Nephron progenitor cell (in vitro differentiated cells): Measurements from ENCODE around the gene ATP8B3.

ENCODE experiments used
- DNase-seq: peaks from one replicate; pipeline ENCODE4 v3.0.0; 2021
- H3K27ac Mint-ChIP-seq: 2 replicates; pipeline ENCODE4 v1.8.0; 2021; ENCODE audit warnings: mild to moderate bottlenecking, moderate library complexity, mixed read lengths
- H3K27me3 Mint-ChIP-seq: 2 replicates; pipeline ENCODE4 v1.8.0; 2021; ENCODE audit warnings: mild to moderate bottlenecking, low read depth, mixed read lengths; ENCODE audit not compliant: poor library complexity
- H3K36me3 Mint-ChIP-seq: 2 replicates; pipeline ENCODE4 v1.8.0; 2021; ENCODE audit warnings: low read depth, mixed read lengths
- H3K4me1 Mint-ChIP-seq: 2 replicates; pipeline ENCODE4 v1.8.0; 2021; ENCODE audit warnings: mixed read lengths
- H3K4me3 Mint-ChIP-seq: 2 replicates; pipeline ENCODE4 v1.8.0; 2021; ENCODE audit warnings: mild to moderate bottlenecking, moderate library complexity, mixed read lengths
- H3K9me3 Mint-ChIP-seq: 2 replicates; pipeline ENCODE4 v1.8.0; 2021; ENCODE audit warnings: mild to moderate bottlenecking, moderate library complexity, mixed read lengths
- TF ChIP-seq, protein P1 (sequence below): fragments of 200-600 bp; sonication (generic); IDR thresholded peaks from 2 replicates; pipeline ENCODE4 v1.5.0; 2021; ENCODE audit warnings: antibody characterized with exemption

Gene ATP8B3

DNA sequence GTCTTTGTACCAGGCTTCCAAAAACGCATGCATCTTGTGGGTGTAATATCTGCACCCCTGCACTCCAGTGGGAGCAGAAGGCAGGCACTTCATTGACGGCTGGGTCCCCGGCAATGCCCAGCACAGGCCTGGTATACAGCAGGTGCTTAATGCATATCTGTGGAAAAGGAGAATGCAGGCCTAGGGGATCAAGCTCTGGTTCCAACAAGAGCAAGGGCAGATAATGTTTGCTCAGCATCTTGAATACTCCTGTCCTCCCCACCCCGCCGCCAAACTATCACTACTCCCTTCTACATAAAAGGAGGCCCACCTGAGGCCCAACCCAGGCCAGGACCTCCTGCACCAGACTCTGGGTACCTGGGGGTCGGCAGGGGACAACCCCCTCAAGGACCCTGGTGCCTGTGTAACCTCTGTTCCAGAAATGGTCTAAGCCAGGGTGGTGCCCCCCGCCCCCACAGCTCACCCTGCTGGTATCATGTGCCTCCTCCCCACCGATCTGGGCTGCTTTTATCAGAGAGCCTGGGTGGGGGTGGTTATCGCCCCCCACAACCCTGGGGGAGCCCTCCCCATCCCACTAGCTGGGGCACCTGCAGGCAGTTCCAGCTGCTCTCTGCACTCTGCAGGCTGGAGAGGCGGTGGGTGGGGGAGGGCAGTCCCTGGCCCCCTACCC is 46.5 kb upstream of the ATP8B3 start:
- Mint-ChIP-seq H3K4me1 (peaks cover 44% of the 10 kb centered on the region), H3K27ac (no peak overlapping the region)

DNA sequence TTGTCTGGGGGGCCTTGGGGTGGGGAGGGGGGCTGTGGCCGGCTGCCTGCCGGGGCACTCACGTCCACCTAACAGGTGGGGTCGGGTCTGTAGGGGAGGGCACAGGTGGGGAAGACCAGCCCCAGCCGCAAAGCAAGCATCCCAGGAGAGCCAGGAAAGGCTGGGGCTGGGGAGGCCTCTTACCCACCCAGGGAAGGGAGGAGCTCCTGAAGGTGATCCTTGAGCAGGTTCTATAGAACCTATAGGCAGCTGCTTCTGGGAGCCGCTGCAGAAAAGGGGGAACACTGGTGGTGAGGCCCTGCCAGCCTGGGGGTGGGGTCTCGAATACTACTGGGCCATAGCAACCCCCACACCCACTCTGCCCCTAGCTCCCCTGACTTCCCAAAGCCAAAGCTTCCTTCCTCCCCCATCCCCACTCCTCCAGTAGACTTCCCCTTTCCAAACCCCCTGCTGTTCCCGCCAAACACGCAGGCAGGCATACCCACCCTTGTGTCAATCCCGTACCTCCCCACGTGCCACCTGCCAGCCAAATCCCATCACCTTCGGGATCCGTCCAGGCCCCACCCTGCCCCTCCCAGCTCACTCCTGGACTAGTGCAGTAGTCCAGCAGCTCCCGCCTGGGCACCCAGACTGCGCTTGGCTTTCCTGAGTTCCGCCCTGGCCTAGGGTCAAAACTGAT is 45.7 kb upstream of the ATP8B3 start:
- TF ChIP-seq, protein P1, sequence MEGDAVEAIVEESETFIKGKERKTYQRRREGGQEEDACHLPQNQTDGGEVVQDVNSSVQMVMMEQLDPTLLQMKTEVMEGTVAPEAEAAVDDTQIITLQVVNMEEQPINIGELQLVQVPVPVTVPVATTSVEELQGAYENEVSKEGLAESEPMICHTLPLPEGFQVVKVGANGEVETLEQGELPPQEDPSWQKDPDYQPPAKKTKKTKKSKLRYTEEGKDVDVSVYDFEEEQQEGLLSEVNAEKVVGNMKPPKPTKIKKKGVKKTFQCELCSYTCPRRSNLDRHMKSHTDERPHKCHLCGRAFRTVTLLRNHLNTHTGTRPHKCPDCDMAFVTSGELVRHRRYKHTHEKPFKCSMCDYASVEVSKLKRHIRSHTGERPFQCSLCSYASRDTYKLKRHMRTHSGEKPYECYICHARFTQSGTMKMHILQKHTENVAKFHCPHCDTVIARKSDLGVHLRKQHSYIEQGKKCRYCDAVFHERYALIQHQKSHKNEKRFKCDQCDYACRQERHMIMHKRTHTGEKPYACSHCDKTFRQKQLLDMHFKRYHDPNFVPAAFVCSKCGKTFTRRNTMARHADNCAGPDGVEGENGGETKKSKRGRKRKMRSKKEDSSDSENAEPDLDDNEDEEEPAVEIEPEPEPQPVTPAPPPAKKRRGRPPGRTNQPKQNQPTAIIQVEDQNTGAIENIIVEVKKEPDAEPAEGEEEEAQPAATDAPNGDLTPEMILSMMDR: no peak
- no peak overlapping the region for H3K4me3 Mint-ChIP-seq
- H3K9me3 Mint-ChIP-seq: no peaks in the 10 kb centered on the region
- no peak overlapping the region for H3K27ac Mint-ChIP-seq
- DNase-seq: no peak
- H3K4me1 Mint-ChIP-seq: peaks cover 49% of the 10 kb centered on the region
- peaks cover 44% of the 10 kb centered on the region for H3K27me3 Mint-ChIP-seq
- no peaks in the 10 kb centered on the region for H3K36me3 Mint-ChIP-seq

More for the DNA sequence above, 46.5 kb upstream of the ATP8B3 start:
- TF ChIP-seq, protein P1: no peak
- no peak overlapping the region for H3K4me3 Mint-ChIP-seq
- DNase-seq: no peak
- no peaks in the 10 kb centered on the region for H3K9me3 Mint-ChIP-seq
- peaks cover 46% of the 10 kb centered on the region for H3K27me3 Mint-ChIP-seq
- H3K36me3 Mint-ChIP-seq: no peaks in the 10 kb centered on the region

DNA sequence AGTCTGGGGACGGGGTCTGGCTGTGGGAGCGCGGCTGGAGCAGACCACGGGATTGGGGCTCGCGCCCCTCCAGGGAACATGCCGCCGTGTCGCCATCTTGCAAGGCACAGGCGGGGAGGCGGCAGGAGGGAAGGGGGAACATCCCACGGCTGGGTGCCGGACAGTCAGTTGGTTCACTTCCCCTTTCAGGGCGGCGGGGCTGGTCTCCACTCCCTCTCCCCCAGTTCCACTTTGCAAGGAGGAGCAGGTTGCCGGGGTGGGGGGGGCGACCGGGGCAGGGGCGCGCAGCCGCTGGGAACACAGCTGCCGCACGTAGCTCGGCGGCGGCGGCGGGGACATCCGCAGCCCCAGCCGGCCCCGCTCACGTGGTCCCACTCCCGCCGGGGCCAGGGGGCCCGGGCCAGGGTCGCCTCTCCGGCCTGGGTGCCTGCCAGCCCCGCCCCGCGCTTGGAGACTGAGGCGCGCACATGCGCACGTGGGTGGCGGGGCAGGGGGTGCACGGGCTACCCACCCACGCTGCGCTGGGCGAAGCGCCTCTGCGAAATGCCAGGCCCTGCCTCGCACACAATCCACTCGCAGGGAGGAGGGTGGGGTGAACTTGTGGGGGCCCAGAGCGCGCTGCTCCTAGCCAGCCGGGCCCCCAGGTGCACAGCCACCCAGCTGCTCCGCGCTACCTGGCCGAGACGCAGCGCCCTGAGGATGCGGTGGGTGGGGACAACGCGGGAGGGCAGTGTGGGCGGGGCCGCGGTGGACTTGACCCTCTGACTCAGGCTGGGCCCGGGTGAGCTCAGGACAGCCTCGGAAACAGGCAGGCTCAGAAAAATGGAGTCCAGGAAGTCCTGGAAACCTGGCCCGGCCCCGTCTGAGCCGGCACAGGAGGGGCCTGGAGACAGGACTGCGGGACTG is 44.9 kb upstream of the ATP8B3 start:
- H3K27me3 Mint-ChIP-seq: peaks cover 36% of the 10 kb centered on the region
- DNase-seq: peak; percentile 72
- no peak overlapping the region for H3K27ac Mint-ChIP-seq
- H3K4me3 Mint-ChIP-seq: peak overlapping the region; percentile 49
- H3K9me3 Mint-ChIP-seq: no peaks in the 10 kb centered on the region
- TF ChIP-seq, protein P1: no peak
- peaks cover 48% of the 10 kb centered on the region for H3K4me1 Mint-ChIP-seq
- H3K36me3 Mint-ChIP-seq: no peaks in the 10 kb centered on the region

DNA sequence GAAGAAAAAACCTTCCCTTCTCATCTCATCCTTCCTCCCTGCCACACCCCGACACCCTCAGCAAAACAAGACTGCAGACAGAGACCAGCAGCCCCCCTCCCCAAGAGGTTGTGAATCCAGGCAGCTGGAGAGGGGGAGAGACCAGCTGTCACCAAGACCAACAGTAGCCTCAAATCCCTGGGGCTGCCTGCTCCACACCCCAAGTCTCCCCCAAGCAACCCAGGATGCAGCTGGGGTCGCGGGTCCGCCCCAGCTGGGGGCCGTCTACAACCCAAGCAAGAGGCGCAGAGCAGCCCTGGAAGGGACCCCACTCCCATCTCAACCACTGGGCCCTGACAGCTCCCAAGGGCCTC is 44.2 kb upstream of the ATP8B3 start:
- Mint-ChIP-seq H3K27me3 (peaks cover 30% of the 10 kb centered on the region), H3K9me3 (no peaks in the 10 kb centered on the region), H3K4me3 (peak overlapping the region; percentile 49), H3K27ac (no peak overlapping the region), H3K4me1 (peaks cover 42% of the 10 kb centered on the region), H3K36me3 (no peaks in the 10 kb centered on the region)
- no peak for DNase-seq
- TF ChIP-seq, protein P1: no peak

DNA sequence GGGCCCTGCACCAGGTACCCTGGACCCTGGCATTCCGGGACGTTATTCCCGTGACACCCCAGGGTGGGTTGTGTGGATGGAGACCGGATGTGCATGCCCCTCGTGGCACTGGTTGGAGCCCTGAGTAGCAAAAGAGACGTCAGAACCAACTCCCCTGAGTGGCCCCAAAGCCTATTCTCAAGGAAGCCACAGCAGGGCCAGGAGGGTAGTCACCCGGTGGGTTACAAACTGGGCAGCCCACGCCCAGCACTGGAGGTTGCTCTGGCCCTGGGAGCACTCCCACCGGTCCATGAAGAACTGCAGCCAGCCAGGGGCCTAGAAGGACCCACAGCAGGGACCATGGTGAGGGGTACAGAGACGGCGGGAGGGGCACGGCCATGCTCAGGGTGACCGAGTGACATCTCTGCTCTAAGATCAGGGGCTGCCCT is 43.8 kb upstream of the ATP8B3 start:
- no peaks in the 10 kb centered on the region for H3K9me3 Mint-ChIP-seq
- no peak overlapping the region for H3K4me3 Mint-ChIP-seq

More for the DNA sequence above, 43.8 kb upstream of the ATP8B3 start:
- TF ChIP-seq, protein P1: no peak
- no peak for DNase-seq
- Mint-ChIP-seq H3K27me3 (peaks cover 25% of the 10 kb centered on the region), H3K4me1 (peaks cover 43% of the 10 kb centered on the region), H3K36me3 (no peaks in the 10 kb centered on the region), H3K27ac (no peak overlapping the region)
